Sciatic nerve (tissue), 2 donors: ENCODE measurements around the gene PIGT. TPM values are rescaled to one million over a fixed set of nuclear protein-coding genes. Genes with fewer than 3 reads are reported as not detected.
A peak's percentile ranks its signal among the peaks of the same experiment; 100 is the strongest.

Experiments used
- ATAC-seq: fragments of 200-7000 bp; cut with Tn5 transposase; one replicate; pipeline ENCODE4 v1.9.1; 2020; ENCODE audit warnings: mild to moderate bottlenecking, moderate library complexity
- DNase-seq: peaks from one replicate; pipeline ENCODE4 v3.0.0-alpha.2; 2020; ENCODE audit warnings: low spot score
- intact Hi-C: fragments of 100-400 bp; cut with DNase I; formaldehyde crosslinking; loops from one replicate; pipeline ENCODE4 v1.14.2; 2022
- total RNA-seq: library from RNA; stranded (reverse); fragmentation: NEBNext Ultra II Directional; extraction: Animal tissue kit (Norgen Biotek cat#: 25700); gene quantifications from one replicate; pipeline ENCODE4 v1.2.1, GENCODE V29; 2021
- donor health status: DM: no; HTN: no; CAD: no.
- donor health status: DM: no; HTN: no; CAD: no.

Gene PIGT
- total RNA-seq, 1 donor from 2014 or later, result 67.4 TPM

GRCh38 chr20:45395114-45395415 is 20.9 kb upstream of the PIGT start:
- intact Hi-C loops, result no loop called here
- no peak for ATAC-seq
- DNase-seq, result no peak

- intact Hi-C loops, result no loop called here
- no peak for ATAC-seq
- no peak for DNase-seq
Measured at GRCh38 chr20:45399018-45399417, 16.9 kb upstream of the PIGT start.

- DNase-seq, result no peak
- no peak for ATAC-seq
- intact Hi-C loops, result no loop called here
Measured at GRCh38 chr20:45400346-45401031, 15.5 kb upstream of the PIGT start.

- DNase-seq, result no peak
- intact Hi-C loops, result no loop called here
Measured at GRCh38 chr20:45402946-45403345, 13.0 kb upstream of the PIGT start.

GRCh38 chr20:45404438-45404837 is 11.5 kb upstream of the PIGT start:
- intact Hi-C loops, result no loop called here
- no peak for ATAC-seq
- no peak for DNase-seq

More at GRCh38 chr20:45402946-45403345, 13.0 kb upstream of the PIGT start:
- no peak for ATAC-seq

GRCh38 chr20:45405571-45406259 is 10.2 kb upstream of the PIGT start:
- intact Hi-C loops, result no loop called here
- DNase-seq (no peak), ATAC-seq (peak; percentile 48)

- intact Hi-C loops, result no loop called here
- ATAC-seq, result peak; percentile 73
- DNase-seq, result peak; percentile 87
Measured at GRCh38 chr20:45406260-45407066, 9.5 kb upstream of the PIGT start.

GRCh38 chr20:45407067-45407745 is 8.7 kb upstream of the PIGT start:
- peak; percentile 79 for ATAC-seq
- intact Hi-C loops, result no loop called here
- peak; percentile 74 for DNase-seq

GRCh38 chr20:45407783-45408645 is 7.9 kb upstream of the PIGT start, which contains the start of gene DBNDD2:
DBNDD2 (plus strand) TSS chr20:45408289; CDS start chr20:45408468, 179 bp downstream.
- DNase-seq, result no peak
- ATAC-seq, result no peak
- intact Hi-C loops, result no loop called here

- ATAC-seq (no peak), DNase-seq (no peak)
- intact Hi-C loops, result no loop called here
Measured at GRCh38 chr20:45408646-45409213, 7.2 kb upstream of the PIGT start.

- DNase-seq (no peak), ATAC-seq (no peak)
- intact Hi-C loops, result no loop called here
Measured at GRCh38 chr20:45409521-45410272, 6.2 kb upstream of the PIGT start.

- DNase-seq (no peak), ATAC-seq (no peak)
- intact Hi-C loops, result no loop called here
Measured at GRCh38 chr20:45410887-45411286, 5.1 kb upstream of the PIGT start.

- intact Hi-C loops, result no loop called here
- ATAC-seq (no peak), DNase-seq (no peak)
Measured at GRCh38 chr20:45412653-45413052, 3.3 kb upstream of the PIGT start.

- intact Hi-C loops, result no loop called here
- DNase-seq, result no peak
- no peak for ATAC-seq
Measured at GRCh38 chr20:45413479-45413878, 2.5 kb upstream of the PIGT start.

GRCh38 chr20:45416917-45417316 is 976 bp downstream of the PIGT start:
- DNase-seq (no peak), ATAC-seq (no peak)
- intact Hi-C loops, result no loop called here

GRCh38 chr20:45419188-45420091 is 3.5 kb downstream of the PIGT start:
- ATAC-seq (peak; percentile 73), DNase-seq (no peak)
- intact Hi-C loops, result no loop called here

- no peak for ATAC-seq
- intact Hi-C loops, result no loop called here
- no peak for DNase-seq
Measured at GRCh38 chr20:45420125-45420524, 4.2 kb downstream of the PIGT start.
